Nephron (organoid): ENCODE measurements around the gene SLC6A20.
A peak's percentile ranks its signal among the peaks of the same experiment; 100 is the strongest.

Experiments used
- H3K27ac Mint-ChIP-seq, 3 experiments: 2 replicates each; pipeline ENCODE4 v1.8.0; 2020; ENCODE audit warnings: mixed read lengths in 3 of 3, mild to moderate bottlenecking in 2 of 3, moderate library complexity in 1 of 3
- H3K27me3 Mint-ChIP-seq: 2 replicates; pipeline ENCODE4 v1.8.0; 2021; ENCODE audit warnings: low read depth, mild to moderate bottlenecking, moderate library complexity, mixed read lengths
- H3K36me3 Mint-ChIP-seq: 2 replicates; pipeline ENCODE4 v1.8.0; 2020; ENCODE audit warnings: low read depth, mixed read lengths
- H3K4me1 Mint-ChIP-seq: 2 replicates; pipeline ENCODE4 v1.8.0; 2020; ENCODE audit warnings: mixed read lengths
- H3K4me3 Mint-ChIP-seq, 3 experiments: 2 replicates each; pipeline ENCODE4 v1.8.0; 2020; ENCODE audit warnings: mild to moderate bottlenecking in 3 of 3, mixed read lengths in 3 of 3, moderate library complexity in 2 of 3
- H3K9me3 Mint-ChIP-seq: 2 replicates; pipeline ENCODE4 v1.8.0; 2020; ENCODE audit warnings: mixed read lengths
- TF ChIP-seq, protein P1 (sequence below), 3 experiments: fragments of 200-600 bp; sonication (generic); IDR thresholded peaks; one replicate each; pipeline ENCODE4 v1.5.0; 2021; ENCODE audit warnings: antibody characterized with exemption in 3 of 3; ENCODE audit not compliant: unreplicated experiment in 3 of 3

The SLC6A20 gene

DNA sequence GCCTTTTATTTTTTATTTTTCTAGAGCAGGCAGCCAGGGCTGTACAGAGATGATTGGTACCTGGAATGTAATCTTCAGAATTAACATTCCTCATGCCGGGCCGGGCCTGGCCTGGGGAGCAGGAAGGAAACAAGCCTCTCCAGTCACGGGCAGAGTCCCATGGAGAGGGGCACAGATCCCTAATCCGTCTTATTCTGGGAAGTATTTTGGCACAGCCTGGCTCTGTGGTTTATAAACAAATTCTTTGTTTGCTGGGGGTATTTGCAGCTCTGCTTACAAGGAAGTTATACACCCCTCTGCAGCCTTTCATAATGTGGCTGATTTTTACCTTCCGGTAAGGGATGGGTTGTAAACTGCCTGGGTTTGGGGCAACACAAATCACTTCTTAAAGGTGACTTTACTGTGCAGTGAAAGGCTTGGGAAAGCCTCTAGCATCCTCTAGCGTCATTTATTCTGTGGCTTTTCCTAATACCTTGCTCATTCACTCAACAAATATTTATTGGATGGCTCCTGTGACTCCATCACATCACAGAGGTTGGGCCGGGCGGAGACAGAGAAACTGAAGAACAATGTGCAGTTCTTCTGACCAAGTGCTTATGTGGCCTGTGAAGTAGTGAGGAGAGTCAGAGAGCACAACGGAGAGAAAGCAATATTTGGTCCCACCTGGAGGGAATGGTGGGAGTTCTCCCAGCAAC is 2.7 kb downstream of the SLC6A20 start:
- Mint-ChIP-seq H3K9me3 (peaks cover 17% of the 10 kb centered on the region), H3K4me1 (peaks cover 5% of the 10 kb centered on the region), H3K27ac (no peak overlapping the region), H3K36me3 (peaks cover 7% of the 10 kb centered on the region), H3K27me3 (peaks cover 86% of the 10 kb centered on the region), H3K4me3 (peak overlapping the region in 1 of 3 experiments; percentile 55)
- TF ChIP-seq, protein P1, sequence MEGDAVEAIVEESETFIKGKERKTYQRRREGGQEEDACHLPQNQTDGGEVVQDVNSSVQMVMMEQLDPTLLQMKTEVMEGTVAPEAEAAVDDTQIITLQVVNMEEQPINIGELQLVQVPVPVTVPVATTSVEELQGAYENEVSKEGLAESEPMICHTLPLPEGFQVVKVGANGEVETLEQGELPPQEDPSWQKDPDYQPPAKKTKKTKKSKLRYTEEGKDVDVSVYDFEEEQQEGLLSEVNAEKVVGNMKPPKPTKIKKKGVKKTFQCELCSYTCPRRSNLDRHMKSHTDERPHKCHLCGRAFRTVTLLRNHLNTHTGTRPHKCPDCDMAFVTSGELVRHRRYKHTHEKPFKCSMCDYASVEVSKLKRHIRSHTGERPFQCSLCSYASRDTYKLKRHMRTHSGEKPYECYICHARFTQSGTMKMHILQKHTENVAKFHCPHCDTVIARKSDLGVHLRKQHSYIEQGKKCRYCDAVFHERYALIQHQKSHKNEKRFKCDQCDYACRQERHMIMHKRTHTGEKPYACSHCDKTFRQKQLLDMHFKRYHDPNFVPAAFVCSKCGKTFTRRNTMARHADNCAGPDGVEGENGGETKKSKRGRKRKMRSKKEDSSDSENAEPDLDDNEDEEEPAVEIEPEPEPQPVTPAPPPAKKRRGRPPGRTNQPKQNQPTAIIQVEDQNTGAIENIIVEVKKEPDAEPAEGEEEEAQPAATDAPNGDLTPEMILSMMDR (IDR thresholded peaks at IDR 0.05; ENCODE audit: unreplicated experiment in 3 of 3), result no peak

DNA sequence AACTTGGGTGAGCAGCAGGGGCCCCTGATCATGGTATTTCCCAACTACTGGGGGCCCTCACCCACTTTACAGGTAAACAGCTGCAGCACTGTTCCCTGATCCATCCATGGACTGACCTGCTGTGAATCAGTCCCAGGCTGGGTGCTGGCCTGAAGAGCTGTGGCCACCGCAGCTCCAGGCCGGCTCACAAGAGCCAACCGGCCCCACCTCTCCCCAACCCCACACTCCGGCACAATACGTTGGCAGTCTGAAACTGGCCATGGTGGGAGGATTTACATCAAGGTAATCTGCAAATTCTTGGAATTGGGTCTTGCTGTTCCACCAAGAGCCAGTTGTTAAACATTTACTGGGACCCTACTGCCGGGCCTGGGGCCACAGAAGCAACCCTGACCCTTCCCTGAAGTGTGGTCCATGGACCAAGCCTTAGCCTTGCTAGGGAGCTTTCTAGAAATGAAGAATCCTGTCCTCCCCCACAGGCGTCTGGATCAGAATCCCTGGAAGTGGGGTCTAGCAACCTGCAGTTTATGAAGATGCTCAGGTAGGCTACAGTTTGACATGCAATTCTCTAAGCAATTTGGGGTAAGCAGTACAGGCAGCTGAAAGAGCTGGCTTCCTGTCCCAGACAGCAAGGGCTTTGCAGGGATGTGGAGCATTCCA is 3.7 kb downstream of the SLC6A20 start:
- Mint-ChIP-seq H3K36me3 (peaks cover 7% of the 10 kb centered on the region), H3K4me3 (no peak overlapping the region), H3K9me3 (peaks cover 17% of the 10 kb centered on the region), H3K4me1 (peaks cover 5% of the 10 kb centered on the region), H3K27ac (no peak overlapping the region), H3K27me3 (peaks cover 76% of the 10 kb centered on the region)
- TF ChIP-seq, protein P1 (IDR thresholded peaks at IDR 0.05; ENCODE audit: unreplicated experiment in 3 of 3), result no peak

DNA sequence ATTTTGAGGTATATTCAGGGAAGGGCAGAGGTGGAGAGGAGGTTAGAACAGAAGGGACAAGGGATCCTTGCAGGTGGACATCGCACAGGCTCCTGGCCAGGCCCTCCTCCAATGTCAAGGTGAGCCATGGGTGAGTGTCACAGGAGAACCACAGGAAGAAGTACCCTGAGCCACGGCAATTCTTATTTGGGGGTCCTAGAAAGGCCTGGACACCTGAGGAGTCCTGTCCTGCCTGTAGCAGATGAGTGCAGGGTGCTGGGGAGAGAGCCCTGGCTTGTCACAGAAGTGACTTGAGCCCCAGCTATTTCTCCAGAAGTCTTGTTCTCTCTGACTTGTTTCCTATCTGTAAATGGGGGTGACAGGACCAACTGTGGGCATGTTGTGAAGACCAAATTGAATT is 4.3 kb downstream of the SLC6A20 start:
- Mint-ChIP-seq H3K27ac (no peak overlapping the region), H3K27me3 (peaks cover 70% of the 10 kb centered on the region), H3K4me3 (no peak overlapping the region), H3K4me1 (peaks cover 5% of the 10 kb centered on the region), H3K36me3 (peaks cover 7% of the 10 kb centered on the region), H3K9me3 (peaks cover 17% of the 10 kb centered on the region)
- TF ChIP-seq, protein P1 (IDR thresholded peaks at IDR 0.05; ENCODE audit: unreplicated experiment in 3 of 3), result no peak

DNA sequence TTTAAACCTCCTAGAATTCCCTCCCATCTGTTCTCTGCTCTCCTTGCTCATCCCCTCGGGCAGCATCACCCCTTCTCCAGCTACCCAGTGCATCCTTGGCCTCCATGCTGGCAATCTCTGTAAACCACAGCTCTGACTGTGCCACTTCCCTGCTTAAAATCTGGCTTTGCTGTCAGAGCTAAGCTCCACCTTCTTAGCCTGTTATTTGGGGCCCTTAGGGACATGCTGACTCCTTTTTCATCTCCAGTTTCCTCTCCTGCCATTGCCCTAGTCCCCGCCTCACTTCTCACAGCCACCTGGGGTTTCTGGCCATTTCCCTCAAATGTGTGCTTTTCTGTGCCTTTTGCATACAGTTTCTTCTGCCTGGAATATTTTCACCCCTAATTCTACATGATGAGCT is 5.7 kb downstream of the SLC6A20 start:
- H3K27me3 Mint-ChIP-seq, result peaks cover 57% of the 10 kb centered on the region
- H3K4me3 Mint-ChIP-seq, result no peak overlapping the region
- H3K36me3 Mint-ChIP-seq, result peaks cover 7% of the 10 kb centered on the region
- H3K4me1 Mint-ChIP-seq, result peaks cover 4% of the 10 kb centered on the region
- H3K27ac Mint-ChIP-seq, result no peak overlapping the region
- TF ChIP-seq, protein P1 (IDR thresholded peaks at IDR 0.05; ENCODE audit: unreplicated experiment in 3 of 3), result no peak
- peaks cover 17% of the 10 kb centered on the region for H3K9me3 Mint-ChIP-seq

DNA sequence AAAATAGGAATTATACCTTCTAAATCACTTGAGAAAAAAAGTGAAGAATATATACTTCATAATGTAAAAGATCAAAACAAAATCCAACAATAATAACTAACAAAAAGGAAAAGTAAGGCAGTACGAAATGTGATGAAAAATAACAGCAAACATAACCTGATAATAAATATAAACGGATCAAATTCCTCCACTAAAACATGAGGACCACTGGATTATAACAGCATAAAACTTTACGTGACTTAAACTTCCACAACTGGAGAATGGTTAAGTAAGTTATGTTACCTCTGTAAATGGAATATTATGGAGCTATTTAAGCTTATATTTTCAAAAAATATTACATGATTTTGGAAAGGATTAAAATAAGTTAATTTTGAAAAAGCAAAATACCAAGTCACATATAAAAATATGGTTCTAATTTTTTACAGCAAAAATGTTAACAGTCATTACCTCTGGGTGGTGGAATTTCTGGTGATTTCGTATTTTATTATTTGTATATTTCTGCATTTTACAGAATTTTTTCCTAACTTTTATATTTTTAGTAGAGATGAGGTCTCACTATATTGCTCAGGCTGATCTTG is 7.0 kb downstream of the SLC6A20 start:
- Mint-ChIP-seq H3K4me1 (no peaks in the 10 kb centered on the region), H3K27ac (no peak overlapping the region), H3K9me3 (peaks cover 17% of the 10 kb centered on the region), H3K36me3 (peaks cover 7% of the 10 kb centered on the region), H3K27me3 (peaks cover 54% of the 10 kb centered on the region), H3K4me3 (no peak overlapping the region)
- TF ChIP-seq, protein P1 (IDR thresholded peaks at IDR 0.05; ENCODE audit: unreplicated experiment in 3 of 3), result no peak
